Measurements from ENCODE around the gene CDK9. TPM values are rescaled to one million over a fixed set of nuclear protein-coding genes. Genes with fewer than 3 reads are reported as not detected.
A peak's percentile ranks its signal among the peaks of the same experiment; 100 is the strongest.
"Not testable (repeated sequence)": the region's sequence is repeated elsewhere in the genome, so short reads cannot be mapped to it uniquely, and the experiment has no call there.

Gene CDK9
- total RNA-seq, 1 donor from 2014 or later: 48.4 TPM

- ATAC-seq (peak; percentile 8), DNase-seq (no peak)
- intact Hi-C loops (cut with micrococcal nuclease): no loop called here
Measured at GRCh38 chr9:127813686-127814226, 27.9 kb downstream of the CDK9 start.

- DNase-seq (no peak), ATAC-seq (no peak)
- intact Hi-C loops (cut with micrococcal nuclease): no loop called here
Measured at GRCh38 chr9:127814619-127815511, 29.0 kb downstream of the CDK9 start.

- DNase-seq (no peak), ATAC-seq (peak; percentile 1)
- intact Hi-C loops (cut with micrococcal nuclease): no loop called here
Measured at GRCh38 chr9:127815512-127816361, 29.9 kb downstream of the CDK9 start.

- no peak for ATAC-seq
Measured at GRCh38 chr9:127816362-127816725, 30.5 kb downstream of the CDK9 start.

GRCh38 chr9:127816728-127817127, 30.9 kb downstream of the CDK9 start:
- intact Hi-C loops (cut with micrococcal nuclease): no loop called here
- ATAC-seq: peak; percentile 1
- no peak for DNase-seq

More at GRCh38 chr9:127816362-127816725, 30.5 kb downstream of the CDK9 start:
- intact Hi-C loops (cut with micrococcal nuclease): no loop called here
- DNase-seq: no peak

GRCh38 chr9:127817881-127818434, 32.1 kb downstream of the CDK9 start:
- intact Hi-C loops (cut with micrococcal nuclease): no loop called here
- DNase-seq: no peak
- no peak for ATAC-seq

- ATAC-seq: no peak
- no peak for DNase-seq
Measured at GRCh38 chr9:127818574-127818973, 32.7 kb downstream of the CDK9 start.

GRCh38 chr9:127822108-127822507, 36.3 kb downstream of the CDK9 start:
- intact Hi-C loops (cut with micrococcal nuclease): no loop called here
- ATAC-seq (no peak), DNase-seq (no peak)

More at GRCh38 chr9:127818574-127818973, 32.7 kb downstream of the CDK9 start:
- intact Hi-C loops (cut with micrococcal nuclease): no loop called here

- DNase-seq: peak; percentile 76
- intact Hi-C loops (cut with micrococcal nuclease): no loop called here
- peak; percentile 10 for ATAC-seq
Measured at GRCh38 chr9:127825319-127826051, 39.7 kb downstream of the CDK9 start.

- intact Hi-C loops (cut with micrococcal nuclease): no loop called here
- ATAC-seq: no peak
Measured at GRCh38 chr9:127826253-127826913, 40.5 kb downstream of the CDK9 start.

GRCh38 chr9:127828262-127829031, 42.6 kb downstream of the CDK9 start:
- DNase-seq (peak; percentile 93), ATAC-seq (peak; percentile 89)
- intact Hi-C loops (cut with micrococcal nuclease): no loop called here

More at GRCh38 chr9:127826253-127826913, 40.5 kb downstream of the CDK9 start:
- DNase-seq: no peak

- no peak for ATAC-seq
- DNase-seq: no peak
- intact Hi-C loops (cut with micrococcal nuclease): no loop called here
Measured at GRCh38 chr9:127829205-127829906, 43.5 kb downstream of the CDK9 start.

- DNase-seq: no peak
- ATAC-seq: no peak
- intact Hi-C loops (cut with micrococcal nuclease): no loop called here
Measured at GRCh38 chr9:127832248-127832647, 46.4 kb downstream of the CDK9 start.

GRCh38 chr9:127833555-127833954, 47.7 kb downstream of the CDK9 start:
- ATAC-seq (no peak), DNase-seq (no peak)
- intact Hi-C loops (cut with micrococcal nuclease): no loop called here

GRCh38 chr9:127835991-127836516, 50.2 kb downstream of the CDK9 start:
- DNase-seq (peak; percentile 72), ATAC-seq (peak; percentile 29)
- intact Hi-C loops (cut with micrococcal nuclease): no loop called here

GRCh38 chr9:127836561-127836960, 50.7 kb downstream of the CDK9 start:
- intact Hi-C loops (cut with micrococcal nuclease): not testable (repeated sequence)

GRCh38 chr9:127837346-127837745, 51.5 kb downstream of the CDK9 start:
- DNase-seq (peak; percentile 67), ATAC-seq (no peak)
- intact Hi-C loops (cut with micrococcal nuclease): no loop called here

More at GRCh38 chr9:127836561-127836960, 50.7 kb downstream of the CDK9 start:
- DNase-seq, ATAC-seq: not testable (repeated sequence)
